GM10847 (cell line): Measurements from ENCODE around the gene PDE10A.

ENCODE experiments used
- POLR2A ChIP-seq: IDR thresholded peaks from 2 replicates; pipeline ENCODE4 v1.6.1; 2011; ENCODE audit not compliant: insufficient read length; ENCODE audit errors: extremely low read depth

Gene PDE10A

DNA sequence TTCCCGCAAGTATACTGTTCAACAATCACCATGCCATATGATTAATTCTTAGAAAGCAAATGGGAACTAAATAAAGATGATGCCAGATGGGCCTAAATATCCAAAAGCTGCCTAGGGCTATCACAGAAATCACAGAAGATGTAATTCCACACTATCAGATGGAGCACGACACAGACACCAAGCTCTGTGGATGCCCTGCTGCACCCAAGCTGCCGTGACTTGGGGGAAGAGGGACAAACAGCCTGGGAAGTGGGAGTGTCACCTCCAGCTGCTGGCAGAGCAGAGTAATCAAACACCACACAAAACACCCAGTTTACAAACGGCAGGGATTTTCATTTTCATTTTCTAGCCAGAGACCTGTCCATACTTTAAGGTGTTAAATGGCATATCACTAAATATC lies 35.7 kb downstream of the PDE10A start:
- TF ChIP-seq POLR2A, result no peak

GRCh38 chr6:165626711-165627110 lies 36.3 kb downstream of the PDE10A start:
- TF ChIP-seq POLR2A, result no peak

DNA sequence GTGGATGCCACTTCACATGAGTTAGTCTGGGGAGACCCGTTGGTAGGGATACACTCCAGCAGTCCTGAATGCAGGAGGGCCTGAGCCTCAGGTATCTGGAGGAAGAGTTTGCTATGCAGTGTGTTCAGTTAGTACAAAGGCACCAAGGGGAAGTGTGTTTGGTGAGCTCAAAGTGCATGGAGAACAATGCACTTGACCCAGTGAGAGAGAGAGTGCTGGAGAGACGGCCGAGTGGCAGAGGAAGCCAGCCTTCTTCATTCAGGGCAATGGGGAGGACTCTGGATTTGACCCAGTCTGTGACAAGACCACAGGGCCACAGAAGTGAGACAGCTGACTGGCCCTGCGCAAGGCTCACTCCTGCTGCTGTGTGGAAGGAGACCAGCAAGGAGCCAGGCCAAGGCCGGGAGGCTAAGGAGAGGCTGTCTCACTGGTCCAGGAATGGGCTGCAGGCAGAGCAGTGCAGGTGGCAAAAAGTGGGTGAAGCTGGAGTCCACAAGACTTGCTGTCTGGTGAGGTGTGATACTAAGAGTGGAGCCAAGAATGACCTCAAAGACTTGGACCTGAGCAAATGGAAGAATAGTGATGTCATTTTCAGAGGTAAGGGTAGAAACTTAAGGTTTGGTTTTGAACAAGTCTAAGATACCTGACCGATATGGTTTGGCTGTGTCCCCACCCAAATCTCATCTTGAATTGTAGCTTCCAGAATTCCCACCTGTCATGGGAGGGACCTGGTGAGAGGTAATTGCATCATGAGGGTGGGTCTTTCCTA lies 38.0 kb downstream of the PDE10A start:
- no peak for TF ChIP-seq POLR2A

DNA sequence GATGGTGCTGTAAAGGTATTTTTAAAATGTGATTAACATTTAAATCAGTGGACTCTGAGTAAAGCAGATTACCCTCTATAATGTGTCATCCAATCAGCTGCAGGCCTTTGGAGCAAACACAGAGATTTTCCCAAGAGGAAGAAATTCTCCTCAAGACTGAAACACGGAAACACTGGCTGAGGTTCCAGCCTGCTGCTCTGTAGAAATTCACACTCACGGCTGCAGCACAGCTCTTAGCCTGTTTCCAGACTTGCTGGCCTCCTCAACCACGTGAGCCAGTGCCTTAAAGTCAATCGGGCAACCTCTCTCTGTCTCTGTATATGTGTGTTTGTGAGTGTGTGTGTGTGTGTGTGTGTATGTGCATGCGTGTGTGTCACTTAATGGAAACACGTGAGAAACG lies 41.1 kb downstream of the PDE10A start:
- TF ChIP-seq POLR2A, result no peak

GRCh38 chr6:165618241-165618640 lies 44.8 kb downstream of the PDE10A start:
- TF ChIP-seq POLR2A, result no peak

GRCh38 chr6:165617528-165617927 lies 45.5 kb downstream of the PDE10A start:
- no peak for TF ChIP-seq POLR2A

GRCh38 chr6:165616116-165616515 lies 46.9 kb downstream of the PDE10A start:
- TF ChIP-seq POLR2A, result no peak

GRCh38 chr6:165615636-165616035 lies 47.4 kb downstream of the PDE10A start:
- TF ChIP-seq POLR2A, result no peak

DNA sequence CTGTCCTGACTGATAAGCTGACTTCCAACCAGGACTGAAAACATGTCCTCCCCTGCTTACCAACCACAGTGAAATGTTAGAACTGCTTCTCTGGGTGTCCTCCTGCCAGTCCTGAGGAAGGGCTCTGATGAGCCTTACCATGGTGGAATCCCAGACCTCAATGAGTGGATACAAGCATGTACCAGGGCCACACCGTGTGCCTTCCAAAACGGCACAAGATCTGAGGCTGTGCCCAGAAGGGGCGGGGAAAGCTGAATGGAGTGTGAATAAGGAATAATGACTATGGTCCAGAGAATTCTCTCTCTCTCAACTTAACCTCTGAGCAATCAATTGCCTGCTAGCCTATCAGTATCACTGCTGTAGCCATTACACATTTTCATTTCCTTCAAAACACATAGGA lies 51.7 kb downstream of the PDE10A start:
- no peak for TF ChIP-seq POLR2A

DNA sequence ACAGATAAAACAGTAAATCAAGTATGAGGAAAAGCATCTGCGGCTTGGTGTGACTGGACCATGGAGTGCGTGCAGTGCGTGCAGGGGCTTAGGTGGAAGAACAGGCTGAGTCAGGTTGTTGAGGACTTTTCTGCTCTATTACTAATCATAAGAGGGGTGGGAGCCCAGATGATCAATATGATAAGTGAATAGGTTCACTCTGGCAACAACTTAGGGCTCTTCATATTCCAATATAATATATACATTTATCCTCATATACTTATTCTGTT lies 56.4 kb downstream of the PDE10A start:
- no peak for TF ChIP-seq POLR2A

DNA sequence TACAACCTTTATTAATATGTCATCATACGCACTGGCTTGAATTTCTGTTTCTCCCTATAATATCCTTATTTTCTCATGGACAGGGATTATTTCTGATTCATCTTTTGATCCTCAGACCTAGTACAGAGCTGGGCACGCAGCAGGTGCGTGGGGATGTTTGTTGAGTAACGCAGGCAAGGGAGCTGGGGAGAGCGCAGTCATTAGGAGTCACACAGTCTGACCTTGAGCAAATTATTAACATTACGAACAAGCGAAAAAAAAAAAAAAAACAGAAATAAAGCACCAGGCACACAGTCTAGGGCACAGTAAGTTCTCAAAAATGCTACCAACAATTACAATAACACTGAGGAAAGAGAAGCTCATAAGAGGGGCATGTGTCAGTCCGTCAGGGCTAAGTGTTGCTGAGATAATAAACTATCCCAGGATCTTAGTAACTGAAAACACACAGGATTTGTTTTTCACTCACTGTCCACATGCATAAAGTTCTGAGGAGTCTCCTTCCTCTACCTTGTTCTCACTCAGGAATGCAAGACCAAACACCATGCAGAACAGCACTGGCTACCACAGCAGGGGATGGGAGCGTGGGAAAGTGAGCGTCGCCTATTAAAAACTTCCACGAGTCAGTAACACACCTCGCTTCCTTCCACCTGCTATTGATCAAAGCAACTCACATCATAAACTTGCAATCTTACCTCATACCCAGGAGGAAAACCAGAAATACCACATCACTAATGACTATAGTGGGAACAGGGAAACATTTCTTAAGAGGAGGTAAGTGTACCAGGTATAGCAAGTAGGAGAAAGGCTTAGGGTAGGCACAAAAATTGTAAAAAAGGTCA lies 56.9 kb downstream of the PDE10A start:
- no peak for TF ChIP-seq POLR2A

- no peak for TF ChIP-seq POLR2A
These were observed 57.7 kb downstream of the PDE10A start for GRCh38 chr6:165605182-165605875.

GRCh38 chr6:165602291-165602690 lies 60.8 kb downstream of the PDE10A start:
- TF ChIP-seq POLR2A, result no peak

- no peak for TF ChIP-seq POLR2A
These were observed 62.4 kb downstream of the PDE10A start for GRCh38 chr6:165600606-165601005.

DNA sequence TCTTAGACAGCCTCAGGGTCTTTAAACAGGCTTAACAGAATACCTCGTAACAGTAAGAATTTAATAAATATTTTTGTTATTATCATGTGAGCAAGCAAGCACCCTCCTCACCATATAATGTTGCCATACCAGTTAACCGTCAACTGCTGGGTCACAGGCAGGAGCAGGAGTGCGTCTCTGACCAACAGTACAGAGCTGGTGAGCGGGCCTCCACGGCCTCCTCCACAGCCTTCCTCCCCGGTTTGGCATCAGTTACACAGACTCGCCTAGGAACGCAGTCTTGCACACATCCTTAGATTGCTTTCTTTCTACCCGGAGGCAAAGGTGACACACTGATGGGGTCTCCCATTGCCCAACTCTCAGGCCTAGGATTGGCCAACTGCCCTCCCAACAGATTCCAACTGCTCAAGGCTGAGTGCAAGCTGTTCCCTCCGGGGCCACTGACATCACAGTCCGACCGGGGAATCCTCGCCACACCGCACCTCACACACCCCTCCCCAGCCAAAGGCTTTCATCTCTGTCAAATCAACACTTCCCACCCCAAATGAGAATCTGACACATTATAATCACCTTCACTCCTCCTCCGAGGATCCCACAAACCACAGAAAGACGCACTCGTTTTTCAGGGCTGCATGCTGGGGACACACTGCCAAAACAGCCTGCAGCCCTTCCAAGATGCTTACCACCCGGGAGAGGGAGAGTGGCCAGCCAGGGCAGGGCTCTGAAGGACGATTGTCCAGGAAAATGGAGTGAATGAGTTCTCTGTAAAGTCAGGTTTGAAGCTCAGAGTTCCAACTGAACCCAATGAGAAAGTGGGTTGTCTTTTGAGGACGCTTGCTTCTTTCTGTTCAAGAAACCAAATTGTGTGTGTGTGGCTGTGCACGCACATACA lies 63.2 kb downstream of the PDE10A start:
- no peak for TF ChIP-seq POLR2A
